T-helper 2 cell treated with Interferon-gamma antibody and Interleukin-4, amounts not matched to agents 5 μg/mL and 100 μg/mL, for 36 hours (primary cell): ENCODE data around the gene RNF114.
"Not testable (repeated sequence)": the region's sequence is repeated elsewhere in the genome, so short reads cannot be mapped to it uniquely, and the experiment has no call there.

Experiments
- DNase-seq: peaks from one replicate; pipeline ENCODE4 v3.0.0; 2021; ENCODE audit warnings: low spot score
- H3K27ac Mint-ChIP-seq: one replicate; pipeline ENCODE4 v1.8.0; 2021; ENCODE audit warnings: mild to moderate bottlenecking, mixed read lengths
- H3K27me3 Mint-ChIP-seq: one replicate; pipeline ENCODE4 v1.8.0; 2021; ENCODE audit warnings: low read depth, mixed read lengths
- H3K36me3 Mint-ChIP-seq: one replicate; pipeline ENCODE4 v1.8.0; 2021; ENCODE audit warnings: low read depth, mixed read lengths
- H3K4me1 Mint-ChIP-seq: one replicate; pipeline ENCODE4 v1.8.0; 2021; ENCODE audit warnings: low read depth, mixed read lengths
- H3K4me3 Mint-ChIP-seq: one replicate; pipeline ENCODE4 v1.8.0; 2022; ENCODE audit warnings: mild to moderate bottlenecking, moderate library complexity, mixed read lengths
- H3K9me3 Mint-ChIP-seq: one replicate; pipeline ENCODE4 v1.8.0; 2021; ENCODE audit warnings: mixed read lengths

RNF114 gene

DNA sequence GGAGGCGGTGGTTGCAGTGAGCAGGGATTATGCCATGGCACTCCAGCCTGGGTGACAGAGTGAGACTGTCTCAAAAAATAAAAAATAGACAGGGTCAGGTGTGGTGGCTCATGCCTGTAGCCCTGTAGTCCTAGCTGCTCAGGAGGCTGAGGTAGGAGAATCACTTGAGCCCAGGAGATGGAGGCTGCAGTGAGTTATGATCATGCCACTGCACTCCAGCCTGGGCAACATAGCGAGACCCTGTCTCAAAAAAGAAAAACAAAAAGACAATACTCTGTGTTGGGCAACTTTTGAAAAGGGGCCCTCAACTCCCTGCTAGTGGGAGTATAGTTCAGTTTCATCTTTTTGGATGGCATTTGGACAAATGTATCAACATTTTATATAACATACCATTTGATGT lies 41.5 kb downstream of the RNF114 start:
- H3K4me3 Mint-ChIP-seq, H3K9me3 Mint-ChIP-seq, DNase-seq, H3K36me3 Mint-ChIP-seq, H3K27ac Mint-ChIP-seq, H3K4me1 Mint-ChIP-seq: not testable (repeated sequence)
- H3K27me3 Mint-ChIP-seq = peaks cover 25% of the 10 kb centered on the region

- no peak overlapping the region for H3K27ac Mint-ChIP-seq
- no peak for DNase-seq
- H3K36me3 Mint-ChIP-seq = no peaks in the 10 kb centered on the region
- no peaks in the 10 kb centered on the region for H3K9me3 Mint-ChIP-seq
- peaks cover 27% of the 10 kb centered on the region for H3K27me3 Mint-ChIP-seq
- no peak overlapping the region for H3K4me3 Mint-ChIP-seq
- H3K4me1 Mint-ChIP-seq = peaks cover 10% of the 10 kb centered on the region
Measured at GRCh38 chr20:49978685-49979029, 42.5 kb downstream of the RNF114 start.

GRCh38 chr20:49979030-49979832 lies 43.0 kb downstream of the RNF114 start:
- peak; percentile 49 for DNase-seq
- Mint-ChIP-seq H3K4me1 (peaks cover 10% of the 10 kb centered on the region), H3K27me3 (peaks cover 29% of the 10 kb centered on the region), H3K9me3 (no peaks in the 10 kb centered on the region), H3K36me3 (no peaks in the 10 kb centered on the region), H3K27ac (no peak overlapping the region), H3K4me3 (no peak overlapping the region)

GRCh38 chr20:49980140-49981008 lies 44.2 kb downstream of the RNF114 start:
- no peaks in the 10 kb centered on the region for H3K36me3 Mint-ChIP-seq
- DNase-seq = no peak
- peaks cover 29% of the 10 kb centered on the region for H3K27me3 Mint-ChIP-seq
- no peak overlapping the region for H3K27ac Mint-ChIP-seq
- peaks cover 10% of the 10 kb centered on the region for H3K4me1 Mint-ChIP-seq
- H3K9me3 Mint-ChIP-seq = no peaks in the 10 kb centered on the region
- H3K4me3 Mint-ChIP-seq = no peak overlapping the region

- DNase-seq = no peak
- Mint-ChIP-seq H3K27me3 (peaks cover 29% of the 10 kb centered on the region), H3K27ac (peak overlapping the region; percentile 32), H3K4me1 (peaks cover 10% of the 10 kb centered on the region), H3K36me3 (no peaks in the 10 kb centered on the region), H3K9me3 (no peaks in the 10 kb centered on the region), H3K4me3 (peak overlapping the region; percentile 63)
Measured at GRCh38 chr20:49981218-49982071, 45.2 kb downstream of the RNF114 start.

DNA sequence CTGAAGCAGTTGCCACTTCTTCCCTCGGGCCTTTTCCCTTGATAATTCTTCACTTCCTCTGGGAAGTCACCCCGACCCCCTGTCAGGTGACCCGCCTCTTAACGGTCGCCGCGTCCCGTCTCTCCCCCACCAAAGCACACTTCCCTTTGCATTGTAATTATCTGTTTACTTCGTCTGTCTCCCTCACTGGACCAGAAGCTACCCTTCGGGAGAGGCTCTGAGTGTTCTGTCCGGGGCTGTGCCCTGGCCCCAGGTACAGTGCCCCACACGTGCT lies 45.8 kb downstream of the RNF114 start:
- peaks cover 29% of the 10 kb centered on the region for H3K27me3 Mint-ChIP-seq
- H3K27ac Mint-ChIP-seq = no peak overlapping the region
- H3K4me1 Mint-ChIP-seq = peaks cover 10% of the 10 kb centered on the region
- peak overlapping the region; percentile 63 for H3K4me3 Mint-ChIP-seq
- DNase-seq = no peak
- no peaks in the 10 kb centered on the region for H3K36me3 Mint-ChIP-seq
- H3K9me3 Mint-ChIP-seq = no peaks in the 10 kb centered on the region

DNA sequence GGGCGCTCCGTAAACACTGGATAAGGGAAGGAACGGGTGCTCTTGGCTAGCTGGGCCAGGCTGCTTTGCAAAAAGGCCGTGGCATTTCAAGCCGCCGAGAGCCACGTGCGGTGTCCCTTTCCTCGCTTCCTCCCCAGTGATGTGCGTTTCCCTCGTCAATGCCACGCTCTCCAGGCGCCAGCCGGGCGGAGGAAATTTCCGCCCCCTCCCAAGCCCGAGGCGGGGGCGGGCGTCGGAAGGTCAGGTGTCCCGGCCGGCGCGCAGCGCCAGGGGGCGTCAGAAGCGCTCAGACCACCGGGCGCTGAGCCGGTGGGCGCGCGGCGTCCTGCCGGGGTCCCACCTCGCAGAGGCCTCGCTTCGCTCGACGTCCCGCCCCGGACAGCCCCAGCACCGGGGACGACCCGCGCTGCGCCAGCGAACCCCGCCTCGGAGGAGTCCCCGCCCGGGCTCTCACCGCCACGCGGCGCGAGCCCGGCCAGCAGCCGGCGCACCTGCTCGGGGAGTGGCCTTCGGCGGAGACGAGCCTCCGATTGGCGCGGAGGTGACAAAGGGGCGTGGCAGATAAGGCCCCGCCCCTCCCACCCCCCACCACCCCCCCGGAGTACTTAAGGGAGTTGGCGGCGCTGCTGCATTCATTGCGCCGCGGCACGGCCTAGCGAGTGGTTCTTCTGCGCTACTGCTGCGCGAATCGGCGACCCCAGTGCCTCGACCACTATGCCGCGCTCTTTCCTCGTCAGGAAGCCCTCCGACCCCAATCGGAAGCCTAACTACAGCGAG lies 46.3 kb downstream of the RNF114 start, which contains the start of gene SNAI1:
Gene SNAI1 (plus strand): TSS at position 635 of the 777 bp plus-strand sequence. CDS start 80 bp downstream, at position 715.
- H3K36me3 Mint-ChIP-seq = no peaks in the 10 kb centered on the region
- peak within 1 kb of the TSS; percentile 26 for H3K27ac Mint-ChIP-seq
- H3K27me3 Mint-ChIP-seq = peaks cover 29% of the 10 kb centered on the region
- no peaks in the 10 kb centered on the region for H3K9me3 Mint-ChIP-seq
- peak within 1 kb of the TSS; percentile 71 for H3K4me3 Mint-ChIP-seq
- H3K4me1 Mint-ChIP-seq = peaks cover 10% of the 10 kb centered on the region
- peak; percentile 81 for DNase-seq

- Mint-ChIP-seq H3K36me3 (no peaks in the 10 kb centered on the region), H3K9me3 (no peaks in the 10 kb centered on the region), H3K27me3 (peaks cover 29% of the 10 kb centered on the region), H3K4me3 (peak overlapping the region; percentile 71), H3K27ac (peak overlapping the region; percentile 26), H3K4me1 (peaks cover 10% of the 10 kb centered on the region)
- no peak for DNase-seq
Measured at GRCh38 chr20:49983123-49983847, 47.1 kb downstream of the RNF114 start.

- peaks cover 29% of the 10 kb centered on the region for H3K27me3 Mint-ChIP-seq
- no peaks in the 10 kb centered on the region for H3K9me3 Mint-ChIP-seq
- peaks cover 10% of the 10 kb centered on the region for H3K4me1 Mint-ChIP-seq
- H3K4me3 Mint-ChIP-seq = peak overlapping the region; percentile 39
- H3K27ac Mint-ChIP-seq = no peak overlapping the region
- H3K36me3 Mint-ChIP-seq = no peaks in the 10 kb centered on the region
- no peak for DNase-seq
Measured at GRCh38 chr20:49983848-49984408, 47.7 kb downstream of the RNF114 start.

GRCh38 chr20:49984426-49985153 lies 48.4 kb downstream of the RNF114 start:
- no peaks in the 10 kb centered on the region for H3K36me3 Mint-ChIP-seq

DNA sequence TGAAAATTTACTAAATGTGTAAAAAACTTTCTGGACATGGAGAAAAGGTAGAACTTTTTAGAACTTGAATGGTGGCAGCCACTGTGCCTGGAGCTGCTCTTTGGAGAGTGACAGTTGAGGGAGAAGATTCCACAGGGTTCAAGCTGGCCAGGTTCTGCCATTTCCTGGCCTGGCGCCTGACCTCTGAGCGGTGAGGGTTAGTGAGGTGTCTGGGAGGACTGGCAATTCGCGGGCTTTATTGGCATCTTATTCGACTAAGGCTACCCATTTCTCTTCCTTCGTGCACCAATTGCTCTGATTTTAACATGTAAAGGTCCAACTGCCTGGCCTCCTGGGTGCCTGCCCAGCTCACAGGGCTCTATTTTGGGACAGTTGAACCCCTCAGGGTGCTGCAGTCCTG lies 49.0 kb downstream of the RNF114 start:
- DNase-seq = no peak
- H3K9me3 Mint-ChIP-seq = no peaks in the 10 kb centered on the region
- H3K4me1 Mint-ChIP-seq = peaks cover 7% of the 10 kb centered on the region
- H3K27ac Mint-ChIP-seq = no peak overlapping the region
- H3K36me3 Mint-ChIP-seq = no peaks in the 10 kb centered on the region
- H3K4me3 Mint-ChIP-seq = no peak overlapping the region
- peaks cover 22% of the 10 kb centered on the region for H3K27me3 Mint-ChIP-seq

More at GRCh38 chr20:49984426-49985153, 48.4 kb downstream of the RNF114 start:
- Mint-ChIP-seq H3K27me3 (peaks cover 26% of the 10 kb centered on the region), H3K4me3 (no peak overlapping the region), H3K9me3 (no peaks in the 10 kb centered on the region), H3K27ac (no peak overlapping the region), H3K4me1 (peaks cover 10% of the 10 kb centered on the region)
- DNase-seq = no peak

DNA sequence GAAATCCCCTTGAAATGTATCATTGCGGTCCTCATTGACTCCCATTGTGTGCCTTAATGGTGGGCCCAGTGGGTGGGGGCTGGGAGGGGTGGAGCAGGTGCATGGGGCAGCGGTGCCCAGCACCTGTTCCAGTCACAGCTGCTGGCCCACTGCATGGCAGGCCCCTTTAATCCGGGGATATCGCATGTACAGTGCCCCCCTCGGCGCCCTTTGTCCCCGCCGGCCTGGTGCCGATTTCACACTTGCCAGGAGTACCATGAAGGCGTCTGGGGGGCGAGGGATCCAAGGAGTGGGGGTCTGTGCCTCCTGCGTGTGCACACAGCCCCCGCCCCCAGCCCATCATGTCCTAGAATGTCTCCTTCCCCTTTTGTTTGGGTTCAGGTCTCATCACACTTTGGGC lies 49.4 kb downstream of the RNF114 start:
- no peak for DNase-seq
- Mint-ChIP-seq H3K9me3 (no peaks in the 10 kb centered on the region), H3K27ac (no peak overlapping the region), H3K36me3 (no peaks in the 10 kb centered on the region), H3K27me3 (peaks cover 19% of the 10 kb centered on the region), H3K4me3 (no peak overlapping the region), H3K4me1 (peaks cover 5% of the 10 kb centered on the region)
